Psoas muscle (tissue), 8 donors: Measurements from ENCODE around the gene PLA2G6. TPM values are rescaled to one million over a fixed set of nuclear protein-coding genes. Genes with fewer than 3 reads are reported as not detected.

ENCODE experiments used
- ATAC-seq, 4 donors: fragments of 200-7000 bp; cut with Tn5 transposase; one replicate each; pipeline ENCODE4 v1.9.1; 2020; ENCODE audit warnings: moderate library complexity in 3 of 4, mild to moderate bottlenecking in 2 of 4
- DNase-seq, 2 donors: peaks; one replicate each; pipeline ENCODE4 v3.0.0-alpha.2; 2020
- H3K27ac ChIP-seq: fragments of 200-600 bp; one replicate; pipeline ENCODE4 v1.8.0; 2022
- H3K27me3 ChIP-seq, 3 donors: fragments of 200-600 bp in 1 of 3; one replicate each; pipeline versions ENCODE4 v1.6.1 to v1.8.0; 2013 to 2022; ENCODE audit warnings: low read length in 2 of 3, mild to moderate bottlenecking in 2 of 3, moderate library complexity in 1 of 3; ENCODE audit not compliant: insufficient read depth in 3 of 3
- H3K36me3 ChIP-seq, 2 donors: fragments of 200-600 bp in 1 of 2; one replicate each; pipeline versions ENCODE4 v1.6.1 to v1.8.0; 2013 to 2022; ENCODE audit warnings: low read depth in 1 of 2, mild to moderate bottlenecking in 1 of 2, moderate library complexity in 1 of 2; ENCODE audit not compliant: insufficient read depth in 1 of 2
- H3K4me1 ChIP-seq: fragments of 200-600 bp; one replicate; pipeline ENCODE4 v1.8.0; 2022
- H3K4me3 ChIP-seq: fragments of 200-600 bp; one replicate; pipeline ENCODE4 v1.8.0; 2022; ENCODE audit warnings: mild to moderate bottlenecking
- H3K9me3 ChIP-seq: fragments of 200-600 bp; one replicate; pipeline ENCODE4 v1.8.0; 2022
- CTCF ChIP-seq: fragments of 200-600 bp; IDR thresholded peaks from one replicate; pipeline ENCODE4 v1.8.0; 2022; ENCODE audit warnings: antibody characterized with exemption
- WGBS, 3 donors: extraction: QIAGEN DNeasy Blood & Tissue Kit; methylation state at CpG; one replicate each; pipeline versions ENCODE4 v1.1.6 to v1.1.7; 2013; 5-methylcytosine and 5-hydroxymethylcytosine counted together
- intact Hi-C, 2 donors: fragments of 100-400 bp; cut with DNase I; formaldehyde crosslinking; loops; one replicate each; pipeline versions ENCODE4 v1.11.0 to v1.14.2; 2022
- polyA plus RNA-seq, 3 donors: library from polyadenylated mRNA; stranded (reverse); fragments of 200-250 nt; gene quantifications; one replicate each; pipeline ENCODE4 v1.2.3, GENCODE V29; 2013
- total RNA-seq, 4 donors: library from RNA; stranded (reverse); fragmentation: NEBNext Ultra II Directional in 2 of 4; extraction: Animal tissue kit (Norgen Biotek cat#: 25700) in 2 of 4; gene quantifications; one replicate each; pipeline versions ENCODE4 v1.2.1 to v1.2.4, GENCODE V29; 2021 to 2023
- donor health status: healthy with polysubstance abuse.
- donor health status: DM: no; HTN: no; CAD: no; lungs with moderate emphysema.
- donor health status: Bipolar disorder and iron deficiency.
- donor health status: healthy.
- donor health status: DM: yes; HTN: yes; CAD: no.
- donor health status: DM: no; HTN: no; CAD: no.
- donor health status: DM: no; HTN: no; CAD: no.
- donor health status: DM: yes; HTN: yes; CAD: no.

The PLA2G6 gene
- total and polyA plus RNA-seq, 7 donors = 4.5 to 17.4 (median 8.5) TPM

- Histone ChIP-seq H3K27me3 (peaks cover 0 to 11% (median 2%) of the 10 kb centered on the region in 3 donors), H3K36me3 (no peaks in the 10 kb centered on the region), H3K4me1 (peaks cover 4% of the 10 kb centered on the region), H3K9me3 (no peaks in the 10 kb centered on the region), H3K4me3 (peak overlapping the region; percentile 49), H3K27ac (no peak overlapping the region)
- TF ChIP-seq CTCF = no peak
- WGBS, 3 donors = 14 to 47% (median 33%) methylated on average over 35 to 84 of the region's 85 CpGs
- peak in 1 of 2 donors; percentile 32 for DNase-seq
- ATAC-seq = peak in 3 of 4 donors; percentile 31 to 55 (median 44)
- intact Hi-C loops = no loop called here
These were observed 92.8 kb downstream of the PLA2G6 start for GRCh38 chr22:38088629-38089473.

- no peaks in the 10 kb centered on the region for H3K36me3 ChIP-seq
- H3K4me3 ChIP-seq = no peak overlapping the region
- intact Hi-C loops = no loop called here
- no peak overlapping the region for H3K27ac ChIP-seq
- 92 to 93% (median 92%) methylated on average over 12 of the region's 12 CpGs for WGBS, 3 donors
- H3K4me1 ChIP-seq = peaks cover 4% of the 10 kb centered on the region
- ATAC-seq (no peak), DNase-seq (peak in 1 of 2 donors; percentile 6)
- TF ChIP-seq CTCF = no peak
- H3K27me3 ChIP-seq = peaks cover 0 to 14% (median 4%) of the 10 kb centered on the region in 3 donors
- no peaks in the 10 kb centered on the region for H3K9me3 ChIP-seq
These were observed 93.8 kb downstream of the PLA2G6 start for GRCh38 chr22:38087855-38088254.

GRCh38 chr22:38086942-38087341, 94.7 kb downstream of the PLA2G6 start:
- Histone ChIP-seq H3K4me3 (no peak overlapping the region), H3K27ac (no peak overlapping the region), H3K27me3 (peaks cover 0 to 23% (median 5%) of the 10 kb centered on the region in 3 donors), H3K36me3 (no peaks in the 10 kb centered on the region), H3K9me3 (no peaks in the 10 kb centered on the region), H3K4me1 (peaks cover 11% of the 10 kb centered on the region)
- intact Hi-C loops = no loop called here
- no peak for ATAC-seq
- no peak for TF ChIP-seq CTCF
- 92 to 93% (median 92%) methylated on average over 13 of the region's 13 CpGs for WGBS, 3 donors
- DNase-seq = peak; percentile 4 to 14

GRCh38 chr22:38086001-38086845, 95.4 kb downstream of the PLA2G6 start:
- no peak for ATAC-seq
- intact Hi-C loops = no loop called here
- WGBS, 3 donors = 85 to 91% (median 88%) methylated on average over 22 to 25 of the region's 25 CpGs

More at GRCh38 chr22:38086001-38086845, 95.4 kb downstream of the PLA2G6 start:
- Histone ChIP-seq H3K27ac (no peak overlapping the region), H3K27me3 (peaks cover 0 to 28% (median 7%) of the 10 kb centered on the region in 3 donors), H3K4me3 (no peak overlapping the region), H3K4me1 (peaks cover 17% of the 10 kb centered on the region), H3K9me3 (no peaks in the 10 kb centered on the region), H3K36me3 (no peaks in the 10 kb centered on the region)
- no peak for TF ChIP-seq CTCF
- DNase-seq = peak; percentile 7 to 34
